GM21447 (cell line): ENCODE measurements around the gene SNRNP25.

Experiments
- ATAC-seq: cut with Tn5 transposase; IDR thresholded peaks from one replicate; pipeline ENCODE4 v1.9.1; 2021; ENCODE audit not compliant: unreplicated experiment

The SNRNP25 gene

GRCh38 chr16:100989-101388, 47.4 kb downstream of the SNRNP25 start:
- no peak for ATAC-seq

GRCh38 chr16:101586-101985, 48.0 kb downstream of the SNRNP25 start:
- no peak for ATAC-seq

- ATAC-seq, result no peak
Measured at GRCh38 chr16:102060-102855, 48.6 kb downstream of the SNRNP25 start.

GRCh38 chr16:104355-104754, 50.7 kb downstream of the SNRNP25 start:
- no peak for ATAC-seq

GRCh38 chr16:104928-105327, 51.3 kb downstream of the SNRNP25 start:
- no peak for ATAC-seq

GRCh38 chr16:105521-105920, 51.9 kb downstream of the SNRNP25 start:
- ATAC-seq, result no peak

GRCh38 chr16:106623-107324, 53.1 kb downstream of the SNRNP25 start:
- no peak for ATAC-seq
